Progenitor cell of endocrine pancreas (in vitro differentiated cells): Measurements from ENCODE around the gene MARVELD1. TPM values are rescaled to one million over a fixed set of nuclear protein-coding genes. Genes with fewer than 3 reads are reported as not detected.
"Not testable (repeated sequence)": the region's sequence is repeated elsewhere in the genome, so short reads cannot be mapped to it uniquely, and the experiment has no call there.

Source experiments
- DNase-seq: peaks from one replicate; pipeline ENCODE4 v3.0.0; 2021; ENCODE audit warnings: low spot score; ENCODE audit not compliant: unreplicated experiment
- H3K27ac Mint-ChIP-seq: 2 replicates; pipeline ENCODE4 v1.8.0; 2021; ENCODE audit warnings: mild to moderate bottlenecking, moderate library complexity, mixed read lengths
- H3K27me3 Mint-ChIP-seq: 2 replicates; pipeline ENCODE4 v1.8.0; 2021; ENCODE audit warnings: mixed read lengths
- H3K36me3 Mint-ChIP-seq: 2 replicates; pipeline ENCODE4 v1.8.0; 2022; ENCODE audit warnings: mixed read lengths; ENCODE audit not compliant: insufficient read depth
- H3K4me1 Mint-ChIP-seq: 2 replicates; pipeline ENCODE4 v1.8.0; 2021; ENCODE audit warnings: low read depth, mixed read lengths
- H3K4me3 Mint-ChIP-seq: 2 replicates; pipeline ENCODE4 v1.8.0; 2021; ENCODE audit warnings: low read depth, mild to moderate bottlenecking, moderate library complexity, mixed read lengths
- H3K9me3 Mint-ChIP-seq: 2 replicates; pipeline ENCODE4 v1.8.0; 2021; ENCODE audit warnings: low read depth, mixed read lengths
- CTCF ChIP-seq: fragments of 200-600 bp; sonication (generic); IDR thresholded peaks from one replicate; pipeline ENCODE4 v1.5.0; 2021; ENCODE audit warnings: antibody characterized with exemption, mild to moderate bottlenecking; ENCODE audit not compliant: unreplicated experiment
- total RNA-seq: library from RNA; stranded (reverse); gene quantifications from 2 replicates; pipeline ENCODE4 v1.2.1, GENCODE V29; 2021

Gene MARVELD1
- total RNA-seq, 1 donor from 2014 or later: 14.3 TPM

GRCh38 chr10:97686962-97687784 is 26.4 kb upstream of the MARVELD1 start, which contains the start of gene AVPI1:
Gene AVPI1, minus strand, starts transcription at chr10:97687241. Its CDS starts 7,336 bp downstream, at chr10:97679905.
- peak; percentile 97 for DNase-seq
- no peak for TF ChIP-seq CTCF
- no peaks in the 10 kb centered on the region for H3K36me3 Mint-ChIP-seq
- peaks cover 11% of the 10 kb centered on the region for H3K4me1 Mint-ChIP-seq
- peak within 1 kb of the TSS; percentile 81 for H3K4me3 Mint-ChIP-seq
- peak within 1 kb of the TSS; percentile 93 for H3K27ac Mint-ChIP-seq
- no peaks in the 10 kb centered on the region for H3K27me3 Mint-ChIP-seq
- H3K9me3 Mint-ChIP-seq: no peaks in the 10 kb centered on the region

- no peak for DNase-seq
- Mint-ChIP-seq H3K27ac (peak overlapping the region; percentile 93), H3K9me3 (peaks cover 3% of the 10 kb centered on the region), H3K4me1 (peaks cover 8% of the 10 kb centered on the region), H3K4me3 (peak overlapping the region; percentile 55), H3K27me3 (no peaks in the 10 kb centered on the region), H3K36me3 (no peaks in the 10 kb centered on the region)
- TF ChIP-seq CTCF: no peak
Measured at GRCh38 chr10:97687785-97688781, 25.4 kb upstream of the MARVELD1 start.

GRCh38 chr10:97689559-97690020 is 23.9 kb upstream of the MARVELD1 start:
- no peaks in the 10 kb centered on the region for H3K36me3 Mint-ChIP-seq
- DNase-seq: no peak
- H3K4me1 Mint-ChIP-seq: peaks cover 6% of the 10 kb centered on the region
- no peak overlapping the region for H3K4me3 Mint-ChIP-seq
- no peaks in the 10 kb centered on the region for H3K27me3 Mint-ChIP-seq
- no peak overlapping the region for H3K27ac Mint-ChIP-seq
- H3K9me3 Mint-ChIP-seq: peaks cover 3% of the 10 kb centered on the region
- TF ChIP-seq CTCF: no peak

GRCh38 chr10:97690133-97690532 is 23.4 kb upstream of the MARVELD1 start:
- Mint-ChIP-seq H3K36me3 (no peaks in the 10 kb centered on the region), H3K4me1 (peaks cover 6% of the 10 kb centered on the region), H3K4me3 (no peak overlapping the region), H3K27ac (no peak overlapping the region), H3K27me3 (no peaks in the 10 kb centered on the region), H3K9me3 (peaks cover 3% of the 10 kb centered on the region)
- TF ChIP-seq CTCF: no peak
- DNase-seq: no peak

- H3K27me3 Mint-ChIP-seq, H3K4me3 Mint-ChIP-seq, DNase-seq, H3K9me3 Mint-ChIP-seq, H3K4me1 Mint-ChIP-seq, H3K36me3 Mint-ChIP-seq: not testable (repeated sequence)
- peak overlapping the region; percentile 20 for H3K27ac Mint-ChIP-seq
Measured at GRCh38 chr10:97698072-97698655, 15.4 kb upstream of the MARVELD1 start.
